ENCODE measurements around the gene GRIN2A. TPM values are rescaled to one million over a fixed set of nuclear protein-coding genes. Genes with fewer than 3 reads are reported as not detected.

GRIN2A gene
- total and polyA plus RNA-seq, 2 donors (not counting 1 experiment from before 2014, with no cell fraction given): 0.44 TPM; not detected in 1

GRCh38 chr16:10036956-10037355, 145.3 kb downstream of the GRIN2A start:
- ChIA-PET CTCF (no interaction called here), POLR2A (no interaction called here)
- no peaks in the 10 kb centered on the region for H4K20me1 ChIP-seq (ENCODE audit: control insufficient read depth, insufficient read depth, low read length, poor library complexity, severe bottlenecking)
- ATAC-seq (ENCODE audit: low read depth): no peak
- H3K9me3 Mint-ChIP-seq (ENCODE audit: insufficient read depth): no peaks in the 10 kb centered on the region
- H3K27me3 Mint-ChIP-seq: peaks cover 18% of the 10 kb centered on the region
- H3K27ac Mint-ChIP-seq: no peak overlapping the region
- WGBS (ENCODE audit: insufficient coverage): 80% methylated on average over 4 of the region's 7 CpGs
- H3K4me2 ChIP-seq (replicated peaks; ENCODE audit: low read depth, low read length, poor library complexity, severe bottlenecking): no peak overlapping the region
- no peak for DNase-seq
- H3K27ac ChIP-seq (ENCODE audit: low read length in 2 of 2): no peak overlapping the region
- no peak overlapping the region for H3K4me3 ChIP-seq (ENCODE audit: control extremely low read depth in 1 of 5, extremely low read depth in 1 of 5, insufficient read depth in 1 of 5, low read depth in 2 of 5, low read length in 4 of 5)
- H2AFZ ChIP-seq (ENCODE audit: insufficient read depth, low read depth, low read length, poor library complexity, severe bottlenecking): no peak overlapping the region
- H3K4me3 Mint-ChIP-seq: no peak overlapping the region
- no peaks in the 10 kb centered on the region for H3K36me3 ChIP-seq (replicated peaks in 1 of 2; ENCODE audit: control extremely low read depth in 1 of 2, control insufficient read depth in 1 of 2, extremely low read depth in 1 of 2, insufficient read depth in 2 of 2, low read length in 1 of 2)
- H3K9ac ChIP-seq (ENCODE audit: low read length): no peak overlapping the region
- H3K4me1 ChIP-seq (ENCODE audit: control insufficient read depth in 2 of 2, insufficient read depth in 2 of 2, low read length in 2 of 2): peaks cover 8 to 9% of the 10 kb centered on the region in 2 donors
- no peak for TF ChIP-seq EZH2 (IDR thresholded peaks at IDR 0.05; ENCODE audit: borderline replicate concordance, insufficient read depth, low read depth, low read length, poor library complexity, severe bottlenecking)
- TF ChIP-seq, protein P1, sequence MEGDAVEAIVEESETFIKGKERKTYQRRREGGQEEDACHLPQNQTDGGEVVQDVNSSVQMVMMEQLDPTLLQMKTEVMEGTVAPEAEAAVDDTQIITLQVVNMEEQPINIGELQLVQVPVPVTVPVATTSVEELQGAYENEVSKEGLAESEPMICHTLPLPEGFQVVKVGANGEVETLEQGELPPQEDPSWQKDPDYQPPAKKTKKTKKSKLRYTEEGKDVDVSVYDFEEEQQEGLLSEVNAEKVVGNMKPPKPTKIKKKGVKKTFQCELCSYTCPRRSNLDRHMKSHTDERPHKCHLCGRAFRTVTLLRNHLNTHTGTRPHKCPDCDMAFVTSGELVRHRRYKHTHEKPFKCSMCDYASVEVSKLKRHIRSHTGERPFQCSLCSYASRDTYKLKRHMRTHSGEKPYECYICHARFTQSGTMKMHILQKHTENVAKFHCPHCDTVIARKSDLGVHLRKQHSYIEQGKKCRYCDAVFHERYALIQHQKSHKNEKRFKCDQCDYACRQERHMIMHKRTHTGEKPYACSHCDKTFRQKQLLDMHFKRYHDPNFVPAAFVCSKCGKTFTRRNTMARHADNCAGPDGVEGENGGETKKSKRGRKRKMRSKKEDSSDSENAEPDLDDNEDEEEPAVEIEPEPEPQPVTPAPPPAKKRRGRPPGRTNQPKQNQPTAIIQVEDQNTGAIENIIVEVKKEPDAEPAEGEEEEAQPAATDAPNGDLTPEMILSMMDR (IDR thresholded peaks at IDR 0.05): no peak
- peaks cover 0 to 18% (median 10%) of the 10 kb centered on the region in 4 experiments for H3K27me3 ChIP-seq (replicated peaks in 1 of 4; ENCODE audit: control extremely low read depth in 1 of 4, control insufficient read depth in 3 of 4, insufficient read depth in 4 of 4, low read length in 3 of 4)
- intact Hi-C loops (cut with micrococcal nuclease): no loop called here
- H3K9me3 ChIP-seq (ENCODE audit: control extremely low read depth in 1 of 3, control insufficient read depth in 2 of 3, insufficient read depth in 1 of 3, low read length in 2 of 3): peaks cover 0 to 8% (median 0%) of the 10 kb centered on the region in 3 donors
- H3K4me1 Mint-ChIP-seq: peaks cover 5% of the 10 kb centered on the region
- no peaks in the 10 kb centered on the region for H3K79me2 ChIP-seq (ENCODE audit: control insufficient read depth, insufficient read depth, low read length)

- no peaks in the 10 kb centered on the region for H3K36me3 ChIP-seq (replicated peaks in 1 of 2; ENCODE audit: control extremely low read depth in 1 of 2, control insufficient read depth in 1 of 2, extremely low read depth in 1 of 2, insufficient read depth in 2 of 2, low read length in 1 of 2)
- H3K27me3 Mint-ChIP-seq: peaks cover 18% of the 10 kb centered on the region
- H3K27ac ChIP-seq (ENCODE audit: low read length in 2 of 2): no peak overlapping the region
- H3K79me2 ChIP-seq (ENCODE audit: control insufficient read depth, insufficient read depth, low read length): no peaks in the 10 kb centered on the region
- H3K27me3 ChIP-seq (replicated peaks in 1 of 4; ENCODE audit: control extremely low read depth in 1 of 4, control insufficient read depth in 3 of 4, insufficient read depth in 4 of 4, low read length in 3 of 4): peaks cover 0 to 8% (median 4%) of the 10 kb centered on the region in 4 experiments
- H3K4me3 ChIP-seq (ENCODE audit: control extremely low read depth in 1 of 5, extremely low read depth in 1 of 5, insufficient read depth in 1 of 5, low read depth in 2 of 5, low read length in 4 of 5): no peak overlapping the region
- no peaks in the 10 kb centered on the region for H4K20me1 ChIP-seq (ENCODE audit: control insufficient read depth, insufficient read depth, low read length, poor library complexity, severe bottlenecking)
- ATAC-seq (ENCODE audit: low read depth) (no peak), DNase-seq (no peak)
- intact Hi-C loops (cut with micrococcal nuclease): no loop called here
- H3K9me3 ChIP-seq (ENCODE audit: control extremely low read depth in 1 of 3, control insufficient read depth in 2 of 3, insufficient read depth in 1 of 3, low read length in 2 of 3): no peaks in the 10 kb centered on the region
- 81% methylated on average over 5 of the region's 5 CpGs for WGBS (ENCODE audit: insufficient coverage)
- H3K4me3 Mint-ChIP-seq: no peak overlapping the region
- CTCF ChIA-PET: no interaction called here
- no peak overlapping the region for H2AFZ ChIP-seq (ENCODE audit: insufficient read depth, low read depth, low read length, poor library complexity, severe bottlenecking)
- no peak overlapping the region for H3K27ac Mint-ChIP-seq
- TF ChIP-seq, protein P1 (IDR thresholded peaks at IDR 0.05): no peak
- TF ChIP-seq EZH2 (IDR thresholded peaks at IDR 0.05; ENCODE audit: borderline replicate concordance, insufficient read depth, low read depth, low read length, poor library complexity, severe bottlenecking): no peak
- no peak overlapping the region for H3K4me2 ChIP-seq (replicated peaks; ENCODE audit: low read depth, low read length, poor library complexity, severe bottlenecking)
- H3K9ac ChIP-seq (ENCODE audit: low read length): no peak overlapping the region
- no peaks in the 10 kb centered on the region for H3K9me3 Mint-ChIP-seq (ENCODE audit: insufficient read depth)
- POLR2A ChIA-PET: no interaction called here
- no peaks in the 10 kb centered on the region for H3K4me1 Mint-ChIP-seq
- H3K4me1 ChIP-seq (ENCODE audit: control insufficient read depth in 2 of 2, insufficient read depth in 2 of 2, low read length in 2 of 2): no peaks in the 10 kb centered on the region
Measured at GRCh38 chr16:10033556-10033955, 148.7 kb downstream of the GRIN2A start.
